A673 (cell line): ENCODE data around the gene TREM2.

Experiments
- CTCF ChIP-seq: fragments of 300-800, 200-600 bp; sonication (generic); conservative IDR thresholded peaks from 2 replicates; pipeline ENCODE4 v1.5.1; 2017; ENCODE audit warnings: low read depth, mild to moderate bottlenecking, antibody characterized with exemption, low read length, moderate library complexity, mixed read lengths
- EZH2 ChIP-seq: fragments of 200-600 bp; sonication (generic); IDR thresholded peaks from 2 replicates; pipeline ENCODE4 v1.6.1; 2017; ENCODE audit warnings: borderline replicate concordance, low read depth, mild to moderate bottlenecking, mixed read lengths, antibody characterized with exemption, low read length; ENCODE audit not compliant: poor library complexity, severe bottlenecking

DNA sequence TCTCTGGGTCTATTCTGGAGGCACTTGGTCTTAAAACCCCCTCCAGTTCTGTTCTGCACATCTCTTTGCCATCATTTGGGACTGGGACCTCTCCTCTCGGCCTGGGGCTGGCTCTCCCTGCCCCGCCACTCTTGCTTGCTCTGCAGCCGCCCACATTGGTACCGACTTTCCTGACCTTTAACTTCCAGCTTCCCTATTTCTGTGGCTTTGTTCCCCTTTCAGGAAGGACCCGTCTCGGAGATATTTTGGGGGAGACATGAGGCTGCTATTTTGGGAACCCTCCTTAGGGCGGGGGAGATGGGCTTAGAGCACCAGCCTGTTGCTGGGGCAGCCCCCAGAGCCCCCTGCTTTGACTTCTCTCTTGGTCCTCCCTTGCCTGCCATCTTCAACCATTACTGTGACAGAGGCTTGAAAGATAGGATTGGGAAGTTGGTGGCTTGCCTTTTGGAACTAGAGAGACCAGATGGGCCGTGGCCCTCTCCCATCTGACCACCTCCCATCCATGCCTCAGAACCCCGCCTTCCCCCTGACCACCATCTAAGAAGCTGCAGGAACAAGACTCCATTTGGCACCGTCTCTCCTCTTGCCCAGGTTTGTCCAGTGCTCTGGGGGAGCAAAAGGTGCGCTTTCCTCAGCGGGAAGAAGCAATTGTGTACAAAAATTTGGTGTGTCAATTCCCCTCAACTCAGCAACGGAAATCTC, 914 bp downstream of the TREM2 start:
- no peak for TF ChIP-seq CTCF
- no peak for TF ChIP-seq EZH2
